Right cardiac atrium (tissue), 5 donors: ENCODE measurements around the gene WNT8A. TPM values are rescaled to one million over a fixed set of nuclear protein-coding genes. Genes with fewer than 3 reads are reported as not detected.

Experiments
- ATAC-seq, 2 donors: fragments of 200-7000 bp; cut with Tn5 transposase; one replicate each; pipeline versions ENCODE4 v1.8.0 to v1.9.1; 2020; ENCODE audit warnings: moderate library complexity in 2 of 2, mild to moderate bottlenecking in 1 of 2
- DNase-seq, 3 donors: peaks; one replicate each; pipeline ENCODE4 v3.0.0-alpha.2; 2020
- H3K27ac ChIP-seq: one replicate; pipeline ENCODE4 v1.5.1; 2013; ENCODE audit warnings: mild to moderate bottlenecking, low read length, control low read depth, moderate library complexity
- H3K27me3 ChIP-seq: one replicate; pipeline ENCODE4 v1.6.1; 2013; ENCODE audit not compliant: control insufficient read depth, insufficient read depth
- H3K4me1 ChIP-seq: one replicate; pipeline ENCODE4 v1.6.1; 2013; ENCODE audit warnings: low read length; ENCODE audit not compliant: control insufficient read depth, insufficient read depth
- H3K4me3 ChIP-seq: one replicate; pipeline ENCODE4 v1.5.1; 2013; ENCODE audit warnings: low read length, control low read depth
- H3K9me3 ChIP-seq: one replicate; pipeline ENCODE4 v1.6.1; 2013; ENCODE audit warnings: low read length; ENCODE audit not compliant: control insufficient read depth
- WGBS: extraction: QIAGEN DNeasy Blood & Tissue Kit; methylation state at CpG from one replicate; pipeline ENCODE4 v1.1.7; 2013; 5-methylcytosine and 5-hydroxymethylcytosine counted together
- intact Hi-C, 4 donors: fragments of 100-400 bp; cut with DNase I; formaldehyde crosslinking; loops; one replicate each; pipeline versions ENCODE4 v1.11.0 to v1.14.0; 2022 to 2023
- polyA plus RNA-seq: library from polyadenylated mRNA; stranded (reverse); fragments of 200-250 nt; gene quantifications from one replicate; pipeline ENCODE4 v1.2.3, GENCODE V29; 2013
- total RNA-seq, 4 donors: library from RNA; stranded (reverse); fragmentation: NEBNext Ultra II Directional; extraction: Animal tissue kit (Norgen Biotek cat#: 25700); gene quantifications; one replicate each; pipeline ENCODE4 v1.2.1, GENCODE V29; 2021
- donor health status: healthy with polysubstance abuse.
- donor health status: DM: no; HTN: yes; CAD: no.
- donor health status: DM: no; HTN: no; CAD: no.
- donor health status: DM: no; HTN: yes; CAD: no; lungs with severe emphysema.
- donor health status: DM: yes; HTN: yes; CAD: no.

WNT8A gene
- total and polyA plus RNA-seq, 5 donors = not detected

DNA sequence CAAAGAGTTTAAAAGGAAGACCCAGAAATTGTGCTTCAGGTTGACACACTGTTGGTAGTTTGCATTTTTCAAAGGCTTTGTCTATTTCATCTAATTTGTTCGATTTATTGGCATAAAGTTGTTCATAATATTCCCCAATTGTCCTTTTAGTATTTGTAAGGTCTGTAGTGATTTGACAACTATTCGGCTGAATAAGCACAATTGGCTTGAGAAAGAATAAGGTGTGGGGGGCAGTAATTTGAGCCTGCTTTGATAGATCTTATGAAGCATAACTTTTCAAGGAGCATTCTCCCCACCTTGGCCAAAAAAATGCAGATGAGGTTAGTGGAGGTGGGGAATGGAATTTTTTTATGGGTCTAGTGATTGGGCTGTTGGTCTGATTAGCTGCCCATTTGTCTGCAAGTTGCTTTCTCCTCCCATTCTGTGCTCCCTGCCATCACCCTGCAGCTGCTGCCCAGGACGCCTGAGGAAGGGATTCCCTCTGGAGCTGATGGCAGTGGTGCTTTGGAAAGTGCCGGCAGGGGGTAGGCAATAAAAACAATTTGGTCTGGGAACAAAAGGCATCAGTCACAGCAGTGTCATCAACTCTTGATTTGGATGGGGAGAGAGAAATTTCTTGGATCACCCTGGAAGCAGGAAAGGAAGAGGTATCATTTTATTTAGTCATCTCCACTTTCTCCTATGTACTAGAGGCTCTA, 26.6 kb downstream of the WNT8A start:
- ATAC-seq (no peak), DNase-seq (no peak)
- Histone ChIP-seq H3K4me3 (no peak overlapping the region), H3K9me3 (no peaks in the 10 kb centered on the region), H3K27ac (no peak overlapping the region), H3K4me1 (no peaks in the 10 kb centered on the region), H3K27me3 (no peaks in the 10 kb centered on the region)
- WGBS = 60% methylated on average over 4 of the region's 4 CpGs
- intact Hi-C loops = no loop called here

DNA sequence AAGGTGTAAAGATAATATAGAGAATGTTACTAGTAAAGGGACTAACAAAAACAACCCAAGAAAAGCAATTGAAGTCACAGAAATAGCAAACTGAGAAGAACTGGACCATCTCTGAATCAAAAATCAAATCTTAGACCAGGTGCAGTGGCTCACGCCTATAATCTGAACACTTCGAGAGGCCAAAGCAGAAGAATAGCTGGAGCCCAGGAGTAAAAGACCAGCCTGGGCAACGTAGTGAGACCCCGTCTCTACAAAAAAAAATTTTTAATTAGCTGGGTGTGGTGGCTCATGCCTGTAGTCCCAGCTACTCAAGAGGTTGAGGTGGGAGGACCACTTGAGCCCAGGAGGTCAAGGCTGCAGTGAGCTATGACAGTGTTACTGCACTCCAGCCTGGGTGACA, 27.3 kb downstream of the WNT8A start:
- WGBS = 79% methylated on average over 4 of the region's 4 CpGs
- Histone ChIP-seq H3K9me3 (no peaks in the 10 kb centered on the region), H3K27ac (no peak overlapping the region), H3K4me3 (no peak overlapping the region), H3K4me1 (no peaks in the 10 kb centered on the region), H3K27me3 (no peaks in the 10 kb centered on the region)
- ATAC-seq (no peak), DNase-seq (no peak)
- intact Hi-C loops = no loop called here

DNA sequence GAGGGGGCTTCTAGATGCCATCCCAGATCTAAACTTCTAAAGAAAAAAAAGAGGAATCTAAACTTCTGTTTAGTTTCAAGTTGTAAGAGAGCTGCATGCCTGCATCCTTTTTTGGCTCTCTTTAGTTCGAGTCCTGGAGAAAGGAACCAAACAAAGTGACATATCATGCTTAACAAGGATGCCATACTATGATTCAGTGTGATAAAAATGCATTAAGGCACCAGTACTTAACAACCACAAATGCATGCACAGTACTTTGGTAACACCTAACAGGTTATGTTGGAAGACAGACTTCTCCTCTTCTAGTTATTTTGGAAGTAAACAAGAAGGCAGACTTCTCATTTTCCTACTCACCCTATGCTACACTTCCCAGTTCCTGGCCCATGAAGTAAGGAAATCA, 28.1 kb downstream of the WNT8A start:
- no peak overlapping the region for H3K27ac ChIP-seq
- H3K4me1 ChIP-seq = no peaks in the 10 kb centered on the region
- H3K27me3 ChIP-seq = no peaks in the 10 kb centered on the region
- DNase-seq = no peak
- no peaks in the 10 kb centered on the region for H3K9me3 ChIP-seq
- 36% methylated on average over 1 of the region's 1 CpG for WGBS
- no peak overlapping the region for H3K4me3 ChIP-seq
- ATAC-seq = no peak
- intact Hi-C loops = no loop called here

DNA sequence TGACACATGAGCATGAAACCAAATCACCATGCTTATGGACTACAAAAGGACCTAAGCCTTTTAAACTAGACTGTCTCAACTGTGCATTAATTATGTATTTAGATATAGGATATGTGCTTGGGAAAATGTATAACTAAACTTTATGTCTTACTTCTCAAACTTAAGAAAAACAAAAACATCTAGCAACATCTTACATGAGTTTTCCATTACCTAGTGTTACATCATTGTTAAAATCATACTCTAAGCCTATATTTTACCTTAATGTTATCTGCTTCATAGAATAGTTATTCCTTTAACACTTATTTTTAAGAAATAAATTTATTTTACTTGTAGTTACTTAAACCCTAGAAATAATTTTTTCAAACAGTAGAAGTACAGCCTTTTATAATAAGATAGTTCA, 31.4 kb downstream of the WNT8A start:
- DNase-seq = no peak
- Histone ChIP-seq H3K9me3 (no peaks in the 10 kb centered on the region), H3K4me1 (no peaks in the 10 kb centered on the region), H3K27ac (no peak overlapping the region), H3K27me3 (no peaks in the 10 kb centered on the region), H3K4me3 (no peak overlapping the region)
- intact Hi-C loops = no loop called here
- no peak for ATAC-seq

DNA sequence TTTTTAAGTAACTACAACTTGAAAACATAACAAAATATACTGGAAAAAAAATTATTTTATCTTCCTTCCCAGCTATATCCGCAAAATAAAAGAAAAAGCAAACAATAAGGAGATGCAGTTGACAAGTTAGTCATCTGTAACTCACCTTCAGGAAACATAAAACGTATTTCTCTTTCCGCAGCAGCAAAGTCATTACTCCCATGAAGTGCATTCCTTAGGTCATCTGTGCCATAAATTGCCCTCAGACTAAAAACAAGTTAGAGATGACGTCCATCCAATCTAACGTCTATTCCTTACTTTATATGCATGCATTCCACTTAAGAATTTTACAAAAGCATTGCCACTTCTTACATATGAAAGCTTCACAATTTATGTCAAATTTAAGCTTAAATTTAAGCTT, 44.5 kb downstream of the WNT8A start:
- H3K27me3 ChIP-seq = no peaks in the 10 kb centered on the region
- no peak overlapping the region for H3K27ac ChIP-seq
- ATAC-seq = no peak
- intact Hi-C loops = no loop called here
- no peak for DNase-seq
- H3K4me1 ChIP-seq = no peaks in the 10 kb centered on the region
- WGBS = 64% methylated on average over 5 of the region's 5 CpGs
- H3K9me3 ChIP-seq = no peaks in the 10 kb centered on the region
- H3K4me3 ChIP-seq = no peak overlapping the region

DNA sequence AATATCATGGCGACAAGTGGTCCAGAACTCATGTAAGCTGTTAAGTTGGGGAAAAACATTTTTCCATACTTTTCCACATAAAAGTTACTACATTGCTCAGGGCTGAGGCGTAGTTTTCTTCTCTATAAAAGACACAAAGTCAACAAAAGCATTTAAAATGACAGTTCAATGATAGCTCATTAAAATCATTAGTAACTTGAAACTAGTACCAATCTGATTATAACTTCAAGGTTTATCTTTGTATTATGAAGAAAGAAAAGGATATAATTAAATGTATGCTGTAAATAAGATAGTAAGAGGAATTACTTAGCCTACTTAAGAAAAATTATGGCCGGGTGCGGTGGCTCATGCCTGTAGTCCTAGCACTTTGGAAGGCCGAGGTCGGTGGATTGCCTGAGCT, 45.5 kb downstream of the WNT8A start:
- ATAC-seq = no peak
- Histone ChIP-seq H3K9me3 (no peaks in the 10 kb centered on the region), H3K27ac (no peak overlapping the region), H3K27me3 (no peaks in the 10 kb centered on the region), H3K4me3 (no peak overlapping the region), H3K4me1 (no peaks in the 10 kb centered on the region)
- 94% methylated on average over 6 of the region's 6 CpGs for WGBS
- intact Hi-C loops = no loop called here
- DNase-seq = no peak

DNA sequence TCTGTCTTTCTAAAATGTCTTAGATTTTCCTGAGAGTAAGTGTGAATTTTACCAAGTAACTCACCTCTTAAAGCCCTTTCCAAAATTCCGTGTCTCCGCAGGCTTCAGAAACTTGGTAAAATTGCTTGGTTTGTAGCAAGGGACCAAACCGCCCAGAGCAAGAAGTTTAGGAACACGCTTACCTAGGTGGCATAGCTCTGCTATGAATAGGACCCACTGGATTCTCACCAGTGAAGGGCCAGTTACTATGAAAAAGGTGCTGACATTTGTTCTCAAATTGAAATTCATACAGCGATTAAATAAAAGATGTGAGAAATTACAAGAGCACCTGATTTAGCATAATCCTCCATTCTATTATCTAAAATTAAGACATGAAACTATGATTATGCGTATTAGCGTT, 48.7 kb downstream of the WNT8A start:
- Histone ChIP-seq H3K4me3 (peak overlapping the region; percentile 43), H3K9me3 (no peaks in the 10 kb centered on the region), H3K27me3 (no peaks in the 10 kb centered on the region), H3K4me1 (no peaks in the 10 kb centered on the region), H3K27ac (no peak overlapping the region)
- intact Hi-C loops = loop anchor here (2.0 to 10.0 kb wide), 6 partner anchors 54 to 368 kb away; no protein-coding TSS in a partner anchor
- WGBS = 91% methylated on average over 7 of the region's 7 CpGs
- no peak for DNase-seq
- ATAC-seq = no peak

DNA sequence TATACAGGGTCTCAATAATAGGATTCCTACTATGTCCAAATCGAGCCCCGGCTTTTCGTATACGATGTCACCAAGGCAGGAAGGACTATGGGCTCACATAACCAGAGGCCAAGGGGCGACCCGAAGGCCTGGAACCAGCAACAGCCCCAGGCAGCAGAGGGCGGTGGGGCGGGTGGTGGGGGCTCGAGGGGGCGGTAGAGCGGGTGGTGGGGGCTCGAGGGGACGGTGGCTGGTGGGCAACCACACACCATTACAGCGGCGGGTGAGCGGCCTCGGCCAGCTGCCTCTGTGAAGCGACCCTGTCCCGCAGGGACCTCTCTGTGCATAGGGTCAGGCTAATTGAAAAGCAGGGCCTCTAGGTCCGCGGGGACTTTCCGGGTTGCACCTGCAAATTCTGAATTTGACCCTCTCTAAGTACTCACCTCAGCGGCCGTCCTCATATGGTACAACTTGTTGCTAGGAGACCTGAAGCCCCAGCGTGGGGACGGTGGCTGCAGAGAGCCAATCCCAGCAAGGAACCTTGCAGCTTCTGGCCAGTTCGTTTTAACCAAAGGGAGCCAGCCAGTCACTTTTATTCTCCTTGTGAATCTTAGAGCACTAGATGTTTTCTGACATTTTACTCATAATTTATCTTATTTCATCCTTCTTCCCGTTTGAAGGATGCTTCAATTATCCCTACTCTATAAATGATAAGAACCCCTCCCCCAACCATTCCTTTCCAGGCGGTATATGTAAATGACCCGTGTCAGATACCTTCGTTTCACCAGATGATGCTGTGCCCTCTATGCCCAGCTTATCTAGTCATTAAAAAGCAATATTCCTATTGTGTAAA, 55.3 kb downstream of the WNT8A start, which contains the start of gene NME5:
Gene NME5 (minus strand): TSS at position 480 of the 832 bp plus-strand sequence. CDS start 648 bp downstream, outside the sequence.
- ATAC-seq (peak; percentile 93), DNase-seq (peak; percentile 73 to 90 (median 86))
- WGBS = 7% methylated on average over 31 of the region's 31 CpGs
- Histone ChIP-seq H3K27ac (no peak within 1 kb of the TSS), H3K4me1 (no peaks in the 10 kb centered on the region), H3K9me3 (no peaks in the 10 kb centered on the region), H3K27me3 (no peaks in the 10 kb centered on the region), H3K4me3 (peak within 1 kb of the TSS; percentile 80)
- intact Hi-C loops = loop anchor here in 3 of 4 donors (10.0 kb wide), 3 partner anchors 64 to 374 kb away; no protein-coding TSS in a partner anchor

DNA sequence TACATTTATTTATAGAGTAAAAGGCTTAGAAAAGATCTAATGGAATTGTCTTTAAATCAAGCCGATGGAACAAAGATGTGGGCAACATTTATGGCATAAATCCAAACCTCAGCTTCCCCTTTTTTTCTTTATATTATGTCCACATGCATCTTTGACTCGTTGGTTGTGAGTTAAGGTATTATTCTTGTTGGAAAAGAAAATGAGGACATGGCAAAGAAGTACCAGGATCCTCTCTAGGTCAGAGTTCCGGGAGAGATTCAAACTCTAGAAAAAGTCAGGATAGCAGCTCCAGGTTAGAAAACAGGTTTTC, 55.9 kb downstream of the WNT8A start:
- no peaks in the 10 kb centered on the region for H3K4me1 ChIP-seq
- DNase-seq = no peak
- no peak overlapping the region for H3K27ac ChIP-seq
- ATAC-seq = no peak
- H3K9me3 ChIP-seq = no peaks in the 10 kb centered on the region
- intact Hi-C loops = loop anchor here in 3 of 4 donors (10.0 kb wide), 3 partner anchors 65 to 375 kb away; no protein-coding TSS in a partner anchor
- WGBS = 68% methylated on average over 3 of the region's 3 CpGs
- no peaks in the 10 kb centered on the region for H3K27me3 ChIP-seq
- peak overlapping the region; percentile 80 for H3K4me3 ChIP-seq

DNA sequence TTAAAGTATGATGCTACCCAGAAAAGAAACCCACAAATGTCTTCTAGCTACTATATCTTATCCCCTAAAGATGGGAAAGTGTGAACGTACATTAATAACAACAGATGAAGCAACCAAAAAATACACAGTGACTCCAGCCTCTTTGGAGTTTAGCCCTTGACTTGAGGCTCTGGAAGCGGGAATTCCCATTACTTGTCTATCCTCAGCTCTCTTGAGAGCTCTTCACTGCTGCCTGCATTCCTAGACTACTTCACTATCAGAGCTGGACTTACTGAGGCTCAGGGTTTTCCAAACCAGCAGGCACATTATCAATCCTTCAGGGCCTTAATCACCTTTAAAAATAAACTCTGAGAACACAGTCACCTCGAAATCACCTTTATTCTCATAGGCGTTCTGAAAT, 56.4 kb downstream of the WNT8A start:
- ATAC-seq (no peak), DNase-seq (no peak)
- Histone ChIP-seq H3K4me1 (no peaks in the 10 kb centered on the region), H3K9me3 (no peaks in the 10 kb centered on the region), H3K27me3 (no peaks in the 10 kb centered on the region), H3K4me3 (no peak overlapping the region), H3K27ac (no peak overlapping the region)
- WGBS = 46% methylated on average over 4 of the region's 4 CpGs
- intact Hi-C loops = no loop called here
